T follicular helper cell (primary cell): Measurements from ENCODE around the gene RUFY4.
"Not testable (repeated sequence)": the region's sequence is repeated elsewhere in the genome, so short reads cannot be mapped to it uniquely, and the experiment has no call there.

ENCODE experiments used
- DNase-seq: peaks from one replicate; pipeline ENCODE4 v3.0.0-alpha.2; 2020; ENCODE audit warnings: low read depth

RUFY4 gene

DNA sequence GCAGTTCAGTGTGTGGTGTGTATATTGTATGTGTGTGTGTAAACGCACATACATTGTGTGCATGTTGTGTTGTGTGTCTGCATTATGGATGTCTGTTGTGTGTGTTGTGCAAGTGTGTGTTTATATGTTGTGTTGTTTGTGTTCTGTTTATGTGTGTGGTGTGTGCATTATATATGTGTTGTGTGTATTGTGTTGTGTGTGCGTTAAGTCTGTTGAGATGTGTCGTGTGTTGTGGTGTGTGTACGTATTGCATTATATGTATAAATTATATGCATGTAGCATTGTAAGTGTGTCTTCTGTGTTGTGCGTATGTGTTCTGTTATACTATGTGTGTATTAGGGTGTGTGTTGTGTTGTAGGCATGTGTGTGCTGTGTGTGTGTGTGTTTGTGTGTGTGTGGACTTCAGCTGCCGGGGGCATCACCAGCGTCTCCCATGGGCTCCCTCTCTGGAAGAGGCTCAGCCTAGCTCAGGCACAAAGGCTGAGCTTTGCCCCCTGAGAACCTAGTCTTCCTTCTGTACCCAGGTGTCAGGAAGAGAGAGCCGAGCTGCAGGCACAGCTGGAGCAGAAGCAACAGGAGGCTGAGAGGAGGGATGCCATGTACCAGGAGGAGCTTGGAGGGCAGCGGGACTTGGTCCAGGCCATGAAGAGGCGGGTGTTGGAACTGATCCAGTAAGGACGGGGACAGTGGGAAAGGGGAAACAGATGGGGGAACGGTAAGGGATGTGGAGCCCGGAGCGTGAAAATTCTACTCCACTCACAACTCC lies 13.7 kb downstream of the RUFY4 start:
- no peak for DNase-seq

DNA sequence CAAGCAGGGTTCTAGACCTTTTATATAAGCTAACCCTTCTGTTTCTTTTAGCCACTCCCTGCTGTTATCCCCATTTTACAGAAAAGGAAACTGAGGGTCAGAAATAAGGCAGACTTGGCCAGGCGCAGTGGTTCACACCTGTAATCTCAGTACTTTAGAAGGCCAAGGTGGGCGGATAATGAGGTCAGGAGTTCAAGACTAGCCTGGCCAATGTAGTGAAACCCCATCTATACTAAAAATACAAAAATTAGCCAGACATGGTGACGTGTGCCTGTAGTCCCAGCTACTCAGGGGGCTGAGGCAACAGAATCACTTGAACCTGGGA lies 14.3 kb downstream of the RUFY4 start:
- DNase-seq: no peak

DNA sequence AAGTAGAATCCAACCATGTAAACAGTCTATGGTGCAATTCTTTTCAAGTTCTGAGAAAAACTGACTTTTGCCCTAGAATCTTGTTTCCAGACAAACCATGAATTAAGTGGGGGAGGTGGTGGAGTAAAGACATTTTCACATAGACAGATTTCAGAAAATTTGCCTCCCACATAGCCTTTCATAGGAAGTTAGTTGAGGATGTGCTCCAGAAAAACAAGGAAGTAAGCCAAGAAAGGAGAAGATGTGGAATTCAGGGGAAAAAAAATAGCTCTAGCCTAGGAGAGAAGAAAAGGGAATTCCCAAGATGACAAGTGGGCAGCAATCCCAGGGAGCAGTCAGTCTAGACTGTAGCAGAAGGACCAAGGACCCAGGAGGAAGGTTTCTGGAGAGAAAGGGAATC lies 17.4 kb downstream of the RUFY4 start:
- DNase-seq: no peak

DNA sequence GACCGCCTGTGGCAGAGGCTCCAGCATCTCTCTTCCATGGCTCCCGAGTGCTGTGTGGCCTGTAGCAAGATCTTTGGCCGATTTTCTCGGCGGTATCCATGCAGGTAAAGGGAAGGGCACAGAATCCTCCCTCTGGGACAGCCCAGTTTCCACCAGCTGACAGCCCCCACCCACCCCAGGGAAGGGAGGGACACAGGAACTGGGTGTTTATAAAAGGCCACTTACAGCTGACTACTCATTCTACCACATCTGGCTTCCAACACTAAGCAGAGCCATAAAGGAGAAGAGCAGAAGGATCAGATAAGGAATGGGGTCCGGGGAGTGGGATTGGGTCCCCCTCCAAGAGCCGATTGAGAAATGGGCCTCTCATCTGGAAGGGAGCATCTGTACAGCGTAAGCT lies 20.2 kb downstream of the RUFY4 start:
- DNase-seq: no peak

DNA sequence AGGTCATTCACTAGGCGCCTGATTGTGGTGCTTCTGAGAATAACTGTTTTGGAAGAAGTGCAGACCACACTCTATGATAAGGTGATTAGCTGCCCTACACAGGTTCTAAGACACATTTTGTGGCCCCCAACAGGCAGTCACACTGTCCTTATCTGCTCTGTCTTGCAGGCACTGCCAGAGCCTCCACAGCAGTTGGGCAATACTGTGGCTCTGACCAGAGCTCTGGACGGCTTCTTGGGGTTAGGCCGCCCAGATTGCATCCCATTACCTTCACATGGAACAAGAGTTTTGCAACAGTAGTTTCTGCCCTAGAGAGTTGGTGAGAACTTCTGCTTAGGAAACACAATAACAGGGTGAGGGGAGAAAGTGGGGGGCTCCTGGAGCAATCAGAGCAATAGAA lies 22.7 kb downstream of the RUFY4 start:
- no peak for DNase-seq

DNA sequence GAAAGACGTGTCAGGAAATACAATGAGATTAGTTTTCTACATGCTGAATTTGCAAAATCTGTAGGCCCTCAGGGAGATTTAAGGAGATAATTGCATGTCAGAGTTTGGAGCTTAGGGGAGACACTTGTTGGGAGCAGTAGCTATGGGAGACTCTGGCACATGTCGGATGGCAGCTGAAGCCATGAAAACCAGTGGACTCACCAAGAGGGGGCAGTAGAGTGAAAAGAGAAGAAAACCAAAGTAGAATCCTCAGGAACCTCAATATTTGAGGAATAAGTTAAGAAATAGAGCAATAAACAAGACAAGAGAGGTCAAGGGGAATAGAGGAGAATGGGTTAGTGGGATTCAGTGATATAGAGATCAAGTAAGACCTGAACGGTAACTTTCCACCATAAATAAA lies 24.8 kb downstream of the RUFY4 start:
- DNase-seq: no peak

DNA sequence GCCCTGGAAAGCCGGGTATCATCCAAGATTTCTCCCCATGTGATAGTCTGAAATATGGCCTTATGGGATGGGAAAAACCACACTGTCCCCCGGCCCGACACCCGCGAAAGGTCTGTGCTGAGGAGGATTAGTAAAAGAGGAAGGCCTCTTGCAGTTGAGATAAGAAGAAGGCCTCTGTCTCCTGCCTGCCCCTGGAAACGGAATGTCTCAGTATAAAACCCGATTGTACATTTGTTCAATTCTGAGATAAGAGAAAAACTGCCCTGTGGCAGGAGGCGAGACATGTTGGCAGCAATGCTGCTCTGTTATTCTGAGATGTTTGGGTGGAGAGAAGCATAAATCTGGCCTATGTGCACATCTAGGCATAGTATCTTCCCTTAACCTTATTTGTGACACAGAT lies 26.8 kb downstream of the RUFY4 start:
- no peak for DNase-seq

DNA sequence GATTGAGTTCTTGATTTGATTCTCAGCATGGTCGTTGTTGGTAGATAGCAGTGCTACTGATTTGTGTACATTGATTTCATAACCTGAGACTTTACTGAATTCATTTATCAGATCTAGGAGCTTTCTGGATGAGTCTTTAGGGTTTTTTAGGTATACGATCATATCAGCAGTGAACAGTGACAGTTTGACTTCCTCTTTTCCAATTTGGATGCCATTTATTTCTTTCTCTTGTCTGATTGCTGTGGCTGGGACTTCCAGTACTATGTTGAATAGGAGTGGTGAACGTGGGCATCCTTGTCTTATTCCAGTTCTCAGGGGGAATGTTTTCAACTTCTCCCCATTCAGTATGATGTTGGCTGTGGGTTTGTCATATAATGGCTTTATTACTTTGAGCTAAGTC lies 28.9 kb downstream of the RUFY4 start:
- no peak for DNase-seq

DNA sequence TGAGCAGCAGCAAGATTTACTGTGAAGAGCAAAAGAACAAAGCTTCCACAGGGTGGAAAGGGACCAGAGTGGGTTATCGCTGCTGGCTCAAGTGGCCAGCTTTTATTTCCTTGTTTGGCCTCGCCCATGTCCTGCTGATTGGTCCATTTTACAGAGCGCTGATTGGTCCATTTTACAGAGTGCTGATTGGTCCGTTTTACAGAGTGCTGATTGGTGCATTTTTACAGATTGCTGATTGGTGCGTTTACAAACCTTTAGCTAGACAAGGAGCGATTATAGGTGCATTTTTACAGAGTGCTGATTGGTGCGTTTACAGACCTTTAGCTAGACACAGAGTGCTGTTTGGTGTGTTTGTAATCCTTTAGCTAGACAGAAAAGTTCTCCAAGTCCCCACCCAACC lies 39.8 kb downstream of the RUFY4 start:
- not testable (repeated sequence) for DNase-seq

DNA sequence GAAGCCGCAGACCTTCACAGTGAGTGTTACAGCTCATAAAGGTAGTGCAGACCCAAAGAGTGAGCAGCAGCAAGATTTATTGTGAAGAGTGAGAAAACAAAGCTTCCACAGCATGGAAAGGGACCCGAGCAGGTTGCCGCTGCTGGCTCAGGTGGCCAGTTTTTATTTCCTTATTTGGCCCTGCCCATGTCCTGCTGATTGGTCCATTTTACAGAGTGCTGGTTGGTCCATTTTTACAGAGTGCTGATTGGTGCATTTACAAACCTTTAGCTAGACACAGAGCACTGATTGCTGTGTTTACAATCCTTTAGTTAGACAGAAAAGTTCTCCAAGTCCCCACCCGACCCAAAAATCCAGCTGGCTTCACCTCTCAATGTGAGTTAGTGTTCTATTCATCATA lies 52.7 kb downstream of the RUFY4 start:
- DNase-seq: not testable (repeated sequence)

DNA sequence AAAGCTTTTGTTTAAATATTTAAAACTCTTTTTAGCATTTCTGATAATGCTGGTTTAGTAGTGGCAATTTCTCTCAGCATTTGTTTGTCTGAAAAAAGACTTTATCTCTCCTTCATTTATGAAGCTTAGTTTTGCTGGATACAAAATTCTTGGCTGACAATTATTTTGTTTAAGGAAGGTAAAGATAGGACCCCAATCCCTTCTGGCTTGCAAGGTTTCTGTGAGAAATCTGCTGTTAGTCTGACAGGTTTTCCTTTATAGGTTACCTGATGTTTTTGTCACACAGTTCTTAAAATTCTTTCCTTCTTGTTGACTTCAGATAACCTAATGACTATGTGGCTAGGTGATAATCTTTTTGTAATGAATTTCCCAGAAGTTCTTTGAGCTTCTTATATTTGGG lies 53.2 kb downstream of the RUFY4 start:
- DNase-seq: not testable (repeated sequence)

DNA sequence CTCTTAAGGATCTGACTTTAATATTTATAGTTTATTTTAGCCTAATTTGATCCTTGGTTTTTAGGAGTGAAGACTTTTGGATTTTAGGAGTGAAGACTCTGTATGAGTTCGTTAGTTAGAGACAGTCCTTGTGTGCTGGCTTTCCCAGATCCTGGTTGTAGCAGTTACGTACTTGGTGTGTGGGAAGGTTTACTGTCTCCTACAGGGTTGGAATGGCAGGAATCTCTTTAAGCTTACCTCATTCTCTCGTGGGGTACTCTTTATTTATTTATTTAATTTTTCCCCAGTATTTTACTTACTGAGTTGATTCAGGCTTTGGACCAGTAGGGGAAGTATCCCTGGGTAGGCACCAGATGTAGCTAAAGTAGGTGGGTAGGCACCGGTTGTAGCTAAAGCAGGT lies 54.9 kb downstream of the RUFY4 start:
- DNase-seq: no peak

DNA sequence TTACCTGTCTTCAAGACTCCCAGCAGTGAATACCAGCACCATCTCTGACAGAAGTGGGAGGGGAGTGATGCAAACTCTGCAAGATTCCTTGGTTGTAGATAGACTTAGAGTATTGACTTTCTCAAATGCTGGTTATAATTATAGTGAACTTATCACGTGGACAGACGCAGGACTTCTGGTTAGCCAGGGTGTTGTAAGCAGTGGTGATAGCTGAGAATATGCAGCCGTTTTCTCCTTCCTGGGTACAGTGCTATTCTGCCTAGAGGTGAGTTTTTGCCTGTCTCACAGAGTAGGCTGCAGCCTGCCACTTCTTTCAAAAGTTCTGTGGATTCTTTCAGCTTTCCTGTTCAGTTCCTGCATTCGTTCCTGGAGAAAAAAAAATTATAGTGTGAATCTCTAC lies 56.0 kb downstream of the RUFY4 start:
- no peak for DNase-seq

DNA sequence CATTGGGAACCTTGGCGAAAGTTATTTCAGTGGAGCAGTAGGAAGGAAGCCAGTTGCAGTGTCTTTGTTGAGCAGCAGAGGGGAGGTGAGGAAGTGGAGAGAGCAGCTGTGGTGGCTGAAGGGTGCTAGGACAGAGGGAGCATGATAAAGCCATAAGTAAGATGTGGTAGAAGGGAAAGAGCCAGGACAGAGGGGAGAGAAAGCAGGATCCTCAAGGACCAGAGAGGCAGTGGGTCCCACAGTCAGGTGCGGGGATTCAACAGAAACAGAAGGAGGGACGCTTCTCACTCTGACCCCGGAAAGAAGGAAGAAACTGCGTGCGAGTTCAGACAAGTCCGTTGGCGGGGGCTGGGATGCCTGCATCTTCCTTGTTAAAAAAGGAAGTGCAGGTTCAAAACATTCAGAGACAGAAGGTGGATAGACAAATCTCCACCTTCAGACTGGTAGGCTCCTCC lies 56.6 kb downstream of the RUFY4 start, which contains the start of gene CXCR2:
CXCR2 (plus strand) TSS at position 403 of the 455 bp plus-strand sequence. CDS start 8,774 bp downstream, outside the sequence.
- no peak for DNase-seq

DNA sequence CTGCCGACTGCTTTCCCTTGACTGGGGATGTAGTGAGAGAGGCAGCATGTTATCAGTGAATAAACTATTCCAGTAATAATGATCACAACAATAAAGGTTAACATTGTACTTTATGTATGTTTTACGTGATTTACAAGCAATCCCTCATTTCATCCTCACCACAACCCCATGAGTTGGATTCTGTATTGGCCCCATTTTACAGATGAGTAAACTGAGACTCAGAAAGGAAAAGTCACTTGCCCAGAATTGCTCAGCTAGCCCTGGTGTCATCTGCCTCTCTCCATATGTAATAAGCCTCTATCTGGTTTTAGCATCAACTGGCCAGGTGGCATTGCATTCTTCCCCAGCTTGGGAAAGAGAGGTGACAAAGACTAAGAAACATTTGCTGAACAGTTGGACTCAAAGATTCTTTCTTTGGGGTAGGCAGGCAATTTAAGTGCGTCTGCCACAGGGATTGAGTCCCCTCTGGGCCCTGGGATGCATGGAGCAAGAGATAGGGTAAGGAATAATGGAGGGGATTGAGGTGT lies 58.9 kb downstream of the RUFY4 start:
- DNase-seq: no peak

DNA sequence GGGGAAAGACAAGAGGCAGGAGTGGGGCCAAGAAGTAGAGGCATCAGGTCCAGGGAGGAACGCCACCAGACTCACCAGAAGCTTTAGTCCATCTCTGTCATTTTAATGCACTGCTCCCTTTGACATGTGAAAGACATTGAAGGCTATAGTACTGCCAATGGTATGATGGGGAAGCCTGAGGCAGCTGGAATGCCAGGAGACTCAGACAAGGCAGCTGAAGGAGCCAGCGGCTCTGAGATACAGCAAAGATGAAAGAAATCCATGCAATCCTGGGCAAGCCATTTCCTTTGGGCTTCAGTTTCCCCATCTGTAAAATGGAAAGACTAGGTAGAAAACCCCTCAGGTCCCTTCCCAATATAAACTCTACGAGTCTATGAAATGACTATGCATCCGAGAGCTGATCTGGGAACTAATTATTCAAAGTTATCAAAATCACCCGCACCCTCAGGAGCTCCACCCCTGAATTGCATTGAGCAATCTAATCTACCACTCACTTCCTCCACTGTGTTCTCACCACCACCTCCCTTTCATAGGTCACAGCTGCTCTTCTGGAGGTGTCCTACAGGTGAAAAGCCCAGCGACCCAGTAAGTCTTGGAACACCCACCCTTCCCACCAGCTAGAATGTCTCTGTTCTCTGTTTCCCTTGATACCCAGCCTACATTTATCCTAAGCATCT lies 59.9 kb downstream of the RUFY4 start:
- no peak for DNase-seq

DNA sequence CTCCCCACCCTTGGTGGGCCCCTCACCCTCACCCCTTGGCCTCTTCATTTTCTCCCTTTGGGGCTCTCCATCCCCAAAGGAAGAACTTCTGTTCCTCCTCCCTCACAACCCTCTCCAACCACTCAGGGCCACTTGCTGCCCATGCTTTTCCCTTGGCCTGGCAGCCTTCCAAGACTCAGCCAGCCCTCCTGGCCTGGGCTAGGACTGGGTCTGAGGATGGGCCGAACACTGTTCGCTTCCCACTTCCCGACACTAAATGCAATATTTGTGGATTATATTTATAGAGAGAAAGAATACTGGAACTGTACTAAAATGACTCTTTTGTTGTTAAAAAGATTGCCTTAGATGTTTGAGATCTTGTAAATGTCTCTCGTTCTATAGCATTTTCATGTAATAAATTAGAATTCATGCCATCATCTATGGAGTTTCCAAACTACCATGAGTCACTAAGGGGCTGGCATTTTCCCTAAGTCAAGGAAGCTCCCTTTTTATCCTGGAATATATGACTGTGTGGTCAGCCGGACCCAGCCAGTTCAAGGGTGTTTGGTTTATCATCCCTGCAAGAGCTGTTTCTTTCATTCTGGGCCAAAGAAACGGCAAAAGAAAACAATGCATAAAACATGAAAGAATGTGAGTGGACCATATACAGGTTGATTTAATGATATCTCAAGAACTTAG lies 60.5 kb downstream of the RUFY4 start:
- no peak for DNase-seq

DNA sequence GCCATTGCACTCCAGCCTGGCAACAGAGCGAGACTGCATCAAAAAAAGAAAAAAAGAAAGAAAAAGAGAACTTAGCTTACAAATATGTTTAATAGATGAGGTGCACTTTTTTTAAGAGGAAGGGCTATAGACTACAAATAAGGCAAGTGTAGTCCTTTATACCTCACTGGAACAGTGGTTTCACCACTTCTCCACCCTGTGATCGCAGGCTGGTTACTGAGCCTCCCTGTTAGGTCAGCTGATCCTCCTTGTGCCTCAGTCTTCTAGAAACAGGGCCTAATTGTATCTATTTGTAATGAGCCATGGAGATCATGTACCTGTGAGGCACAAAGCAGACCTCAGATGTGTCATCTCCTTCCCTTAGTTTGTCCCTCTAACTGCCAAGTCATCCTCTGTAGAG lies 61.3 kb downstream of the RUFY4 start:
- no peak for DNase-seq

DNA sequence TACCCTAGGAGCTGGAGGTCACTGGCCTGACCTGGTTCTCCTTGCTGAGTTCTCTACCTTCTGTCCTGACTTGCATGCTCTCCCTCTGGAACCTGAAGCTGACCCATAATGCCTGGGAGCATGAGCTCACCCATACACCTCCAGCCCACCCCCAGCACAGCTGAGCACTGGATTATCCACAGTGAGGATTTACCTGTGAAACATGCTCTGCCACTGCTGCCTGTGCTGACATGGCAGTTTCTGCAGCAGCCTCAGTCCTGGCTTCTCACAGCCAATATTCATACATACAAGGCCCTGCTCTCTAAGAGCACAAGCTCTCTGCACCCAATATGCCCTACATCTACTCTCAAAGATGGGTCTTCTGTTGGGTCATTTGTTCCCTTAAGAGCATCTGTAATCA lies 61.8 kb downstream of the RUFY4 start:
- DNase-seq: no peak

DNA sequence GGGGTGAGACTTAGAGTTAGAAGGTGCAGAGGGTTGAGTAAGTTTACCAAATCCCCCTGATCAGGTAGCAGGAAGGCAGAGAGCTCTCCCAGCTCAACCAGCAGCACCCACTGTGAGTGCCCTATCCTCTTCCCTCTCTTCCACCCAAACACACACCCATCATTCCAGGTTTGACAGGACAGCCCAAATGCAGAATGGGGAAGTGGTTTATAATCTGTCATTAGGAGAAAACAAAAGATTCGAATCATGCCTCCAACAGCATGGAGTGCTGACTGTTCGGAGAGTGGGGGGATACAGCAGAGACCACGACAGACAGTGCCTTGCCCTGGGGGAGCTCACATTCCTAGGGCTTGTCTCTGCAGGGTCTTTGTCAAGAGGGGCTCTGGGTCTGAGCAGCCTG lies 68.5 kb downstream of the RUFY4 start:
- DNase-seq: no peak

DNA sequence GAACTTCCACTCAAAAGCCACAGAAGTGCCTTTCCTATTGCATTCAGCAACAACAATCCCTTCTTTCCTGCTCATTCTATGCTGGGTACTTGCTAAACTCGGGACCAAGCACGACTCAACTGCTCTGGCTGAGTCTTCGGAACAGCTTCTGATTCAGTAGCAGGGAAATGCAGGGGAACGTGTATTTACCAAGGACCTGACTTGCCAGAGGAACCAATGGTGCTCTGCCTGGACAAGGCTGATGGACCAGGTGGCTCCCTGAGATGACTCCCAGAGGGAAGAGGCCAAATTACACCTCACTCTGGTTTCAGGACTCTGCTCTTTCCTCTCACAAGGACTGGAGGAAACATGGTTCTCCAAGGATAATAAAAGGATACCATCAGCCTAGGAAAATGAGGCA lies 69.0 kb downstream of the RUFY4 start:
- no peak for DNase-seq
